ENCODE results near the gene CENPP.

The CENPP gene

GRCh38 chr9:92641092-92641809, 315.5 kb downstream of the CENPP start:
- H3K27ac ChIP-seq (ENCODE audit: low read depth, low read length): no peak overlapping the region
- no peaks in the 10 kb centered on the region for H3F3A ChIP-seq (ENCODE audit: insufficient read depth)
- no peaks in the 10 kb centered on the region for H4K20me1 ChIP-seq (ENCODE audit: low read depth, low read length)
- H3K9me2 ChIP-seq (replicated peaks; ENCODE audit: insufficient read depth, low read length): no peaks in the 10 kb centered on the region
- H3K9ac ChIP-seq (ENCODE audit: low read length): no peak overlapping the region
- no peak overlapping the region for H3K4me3 ChIP-seq (ENCODE audit: insufficient read depth, low read length, poor library complexity, severe bottlenecking)
- no peak overlapping the region for H2AFZ ChIP-seq (ENCODE audit: low read depth, low read length, severe bottlenecking)
- no peak overlapping the region for H3K4me2 ChIP-seq (ENCODE audit: low read depth, low read length, poor library complexity, severe bottlenecking)
- H3K79me2 ChIP-seq (ENCODE audit: insufficient read depth, low read length): no peaks in the 10 kb centered on the region
- H3K27me3 ChIP-seq (ENCODE audit: low read length): no peaks in the 10 kb centered on the region
- no peak for TF ChIP-seq CTCF (IDR thresholded peaks at IDR 0.05; ENCODE audit: insufficient read depth, low read length, poor library complexity, severe bottlenecking)
- TF ChIP-seq EZH2phosphoT487 (conservative IDR thresholded peaks at IDR 0.05; ENCODE audit: low read length): no peak
- H3K36me3 ChIP-seq (ENCODE audit: low read length): peaks cover 8% of the 10 kb centered on the region; the same call in 1 of the 2 replicates
- H3K9me3 ChIP-seq (ENCODE audit: insufficient read depth, low read length): no peaks in the 10 kb centered on the region

- no peaks in the 10 kb centered on the region for H3K79me2 ChIP-seq (ENCODE audit: insufficient read depth, low read length)
- no peak overlapping the region for H3K9ac ChIP-seq (ENCODE audit: low read length)
- H3K27me3 ChIP-seq (ENCODE audit: low read length): no peaks in the 10 kb centered on the region
- TF ChIP-seq EZH2phosphoT487 (conservative IDR thresholded peaks at IDR 0.05; ENCODE audit: low read length) (no peak), CTCF (IDR thresholded peaks at IDR 0.05; ENCODE audit: insufficient read depth, low read length, poor library complexity, severe bottlenecking) (no peak)
- no peaks in the 10 kb centered on the region for H3F3A ChIP-seq (ENCODE audit: insufficient read depth)
- H2AFZ ChIP-seq (ENCODE audit: low read depth, low read length, severe bottlenecking): no peak overlapping the region
- H3K27ac ChIP-seq (ENCODE audit: low read depth, low read length): no peak overlapping the region
- no peak overlapping the region for H3K4me2 ChIP-seq (ENCODE audit: low read depth, low read length, poor library complexity, severe bottlenecking)
- peaks cover 9% of the 10 kb centered on the region; the same call in 1 of the 2 replicates for H3K36me3 ChIP-seq (ENCODE audit: low read length)
- H3K9me2 ChIP-seq (replicated peaks; ENCODE audit: insufficient read depth, low read length): no peaks in the 10 kb centered on the region
- H4K20me1 ChIP-seq (ENCODE audit: low read depth, low read length): no peaks in the 10 kb centered on the region
- H3K4me3 ChIP-seq (ENCODE audit: insufficient read depth, low read length, poor library complexity, severe bottlenecking): no peak overlapping the region
- no peaks in the 10 kb centered on the region for H3K9me3 ChIP-seq (ENCODE audit: insufficient read depth, low read length)
Observed at GRCh38 chr9:92642041-92642451, 316.3 kb downstream of the CENPP start.

GRCh38 chr9:92642564-92642963, 316.8 kb downstream of the CENPP start:
- Histone ChIP-seq H3K9me2 (replicated peaks; ENCODE audit: insufficient read depth, low read length) (no peaks in the 10 kb centered on the region), H3K27me3 (ENCODE audit: low read length) (no peaks in the 10 kb centered on the region), H3F3A (ENCODE audit: insufficient read depth) (no peaks in the 10 kb centered on the region), H4K20me1 (ENCODE audit: low read depth, low read length) (no peaks in the 10 kb centered on the region), H3K4me3 (ENCODE audit: insufficient read depth, low read length, poor library complexity, severe bottlenecking) (no peak overlapping the region), H3K27ac (ENCODE audit: low read depth, low read length) (no peak overlapping the region), H3K36me3 (ENCODE audit: low read length) (peaks cover 11% of the 10 kb centered on the region; the same call in 1 of the 2 replicates), H3K9ac (ENCODE audit: low read length) (no peak overlapping the region), H3K4me2 (ENCODE audit: low read depth, low read length, poor library complexity, severe bottlenecking) (no peak overlapping the region), H3K79me2 (ENCODE audit: insufficient read depth, low read length) (no peaks in the 10 kb centered on the region), H3K9me3 (ENCODE audit: insufficient read depth, low read length) (no peaks in the 10 kb centered on the region), H2AFZ (ENCODE audit: low read depth, low read length, severe bottlenecking) (no peak overlapping the region)
- TF ChIP-seq CTCF (IDR thresholded peaks at IDR 0.05; ENCODE audit: insufficient read depth, low read length, poor library complexity, severe bottlenecking) (no peak), EZH2phosphoT487 (conservative IDR thresholded peaks at IDR 0.05; ENCODE audit: low read length) (no peak)
